HCT116 (cell line): Measurements from ENCODE around the gene CACNA1C. TPM values are rescaled to one million over a fixed set of nuclear protein-coding genes. Genes with fewer than 3 reads are reported as not detected.
"Not testable (repeated sequence)": the region's sequence is repeated elsewhere in the genome, so short reads cannot be mapped to it uniquely, and the experiment has no call there.

Source experiments
- ATAC-seq: fragments of 200-7000 bp; cut with Tn5 transposase; 2 replicates; pipeline ENCODE4 v1.9.1; 2020; ENCODE audit warnings: mild to moderate bottlenecking, moderate library complexity
- BruUV-seq: library from RNA; stranded (reverse); fragments of 400-500 nt; replicated peaks from 2 replicates; lab custom pipeline; 2021; lab: Mats Ljungman, UMichigan
- CTCF ChIA-PET: fragments of 300-600 bp; sonication (Branson Sonifier 250); formaldehyde crosslinking; loops from one replicate; lab custom pipeline; 2021; ENCODE audit warnings: antibody characterized with exemption; lab: Charles Lee
- POLR2A ChIA-PET: fragments of 300-600, 350-600 bp; sonication (Branson Sonifier 250); formaldehyde crosslinking; loops from one replicate; lab custom pipeline; 2021; ENCODE audit warnings: antibody characterized with exemption; lab: Charles Lee
- RAD21 ChIA-PET, 2 experiments: fragments of 300-600 bp; sonication (Branson Sonifier 250); formaldehyde crosslinking; loops; one replicate each; lab custom pipeline; 2023; ENCODE audit warnings: low total read pairs in 2 of 2; ENCODE audit not compliant: uncharacterized antibody in 2 of 2, unreplicated experiment in 2 of 2, low non-redundant PET in 1 of 2; lab: Charles Lee
- DNase-seq: peaks from one replicate; pipeline ENCODE4 v3.0.0-alpha.2; 2010; ENCODE audit warnings: low read depth, low spot score
- H2AFZ ChIP-seq: fragments of 200-600 bp; shearing (Covaris generic), sonication (generic); 2 replicates; pipeline ENCODE4 v1.6.1; 2017; ENCODE audit warnings: low read depth, mixed run types, mixed read lengths, antibody characterized with exemption, low read length; ENCODE audit not compliant: poor library complexity, severe bottlenecking
- H3K27ac ChIP-seq: 2 replicates; pipeline ENCODE4 v1.5.1; 2012; ENCODE audit warnings: low read depth, low read length
- H3K27me3 ChIP-seq: fragments of 200-600 bp; sonication (generic); 2 replicates; pipeline ENCODE4 v1.6.1; 2016; ENCODE audit warnings: mixed run types, low read length, mixed read lengths; ENCODE audit not compliant: insufficient read depth
- H3K36me3 ChIP-seq, 2 experiments: fragments of 200-500 bp in 1 of 2; fragments of 200-600 bp in 1 of 2; sonication (Bioruptor generic) in 1 of 2; sonication (generic) in 1 of 2; 2 replicates each; pipeline versions ENCODE4 v1.5.1 to v1.6.1; 2014 to 2016; ENCODE audit warnings: low read length in 2 of 2, inconsistent platforms in 1 of 2, mixed read lengths in 1 of 2, mixed run types in 1 of 2; ENCODE audit not compliant: insufficient read depth in 2 of 2, control insufficient read depth in 1 of 2
- H3K4me1 ChIP-seq, 2 experiments: fragments of 200-600 bp in 1 of 2; sonication (generic) in 1 of 2; 2 replicates each; pipeline versions ENCODE4 v1.5.1 to v1.6.1; 2012 to 2017; ENCODE audit warnings: low read length in 2 of 2, inconsistent platforms in 1 of 2, mild to moderate bottlenecking in 1 of 2, mixed read lengths in 1 of 2, mixed run types in 1 of 2, moderate library complexity in 1 of 2; ENCODE audit not compliant: insufficient read depth in 2 of 2, control insufficient read depth in 1 of 2
- H3K4me2 ChIP-seq: fragments of 200-600 bp; sonication (generic); 2 replicates; pipeline ENCODE4 v1.6.1; 2017; ENCODE audit warnings: mixed run types, low read length, mixed read lengths
- H3K4me3 ChIP-seq, 2 experiments: fragments of 200-600 bp in 1 of 2; sonication (generic) in 1 of 2; replicated peaks in 1 of 2; 2 replicates each; pipeline ENCODE4 v1.5.1; 2011 to 2016; ENCODE audit warnings: low read length in 2 of 2, control low read depth in 1 of 2, low read depth in 1 of 2, mild to moderate bottlenecking in 1 of 2, mixed read lengths in 1 of 2, mixed run types in 1 of 2
- H3K79me2 ChIP-seq: fragments of 200-600 bp; sonication (generic); 2 replicates; pipeline ENCODE4 v1.6.1; 2017; ENCODE audit warnings: mild to moderate bottlenecking, mixed run types, low read length, moderate library complexity, mixed read lengths; ENCODE audit not compliant: insufficient read depth
- H3K9ac ChIP-seq: fragments of 200-600 bp; sonication (generic); 2 replicates; pipeline ENCODE4 v1.6.1; 2016; ENCODE audit warnings: low read length, mixed read lengths
- H3K9me2 ChIP-seq: fragments of 200-600 bp; sonication (generic), shearing (Covaris generic); 2 replicates; pipeline ENCODE4 v1.6.1; 2017; ENCODE audit warnings: mixed run types, mild to moderate bottlenecking, moderate library complexity; ENCODE audit not compliant: insufficient read depth
- H3K9me3 ChIP-seq, 2 experiments: fragments of 200-500 bp in 1 of 2; fragments of 200-600 bp in 1 of 2; sonication (Bioruptor generic) in 1 of 2; sonication (generic) in 1 of 2; 2 replicates each; pipeline ENCODE4 v1.6.1; 2014 to 2017; ENCODE audit warnings: low read length in 2 of 2, mixed read lengths in 2 of 2, inconsistent platforms in 1 of 2, low read depth in 1 of 2, mild to moderate bottlenecking in 1 of 2, mixed run types in 1 of 2, moderate library complexity in 1 of 2; ENCODE audit not compliant: control insufficient read depth in 1 of 2, insufficient read depth in 1 of 2
- H4K20me1 ChIP-seq: fragments of 200-600 bp; sonication (generic), shearing (Covaris generic); 2 replicates; pipeline ENCODE4 v1.6.1; 2017; ENCODE audit warnings: mixed run types, mild to moderate bottlenecking, moderate library complexity; ENCODE audit not compliant: insufficient read depth
- CBX3 ChIP-seq: IDR thresholded peaks from 2 replicates; pipeline ENCODE4 v1.6.1; 2012; ENCODE audit warnings: low read depth
- CEBPB ChIP-seq: IDR thresholded peaks from 2 replicates; pipeline ENCODE4 v1.6.1; 2012; ENCODE audit warnings: low read depth
- EGR1 ChIP-seq: IDR thresholded peaks from 2 replicates; pipeline ENCODE4 v1.6.1; 2012; ENCODE audit warnings: low read depth
- JUND ChIP-seq: IDR thresholded peaks from 2 replicates; pipeline ENCODE4 v1.6.1; 2012
- MAX ChIP-seq: IDR thresholded peaks from 2 replicates; pipeline ENCODE4 v1.6.1; 2012
- POLR2A ChIP-seq: IDR thresholded peaks from 2 replicates; pipeline ENCODE4 v1.7.0; 2011; ENCODE audit warnings: borderline replicate concordance; ENCODE audit not compliant: insufficient read depth, insufficient read length; ENCODE audit errors: extremely low read depth
- POLR2AphosphoS5 ChIP-seq: IDR thresholded peaks from 2 replicates; pipeline ENCODE4 v1.6.1; 2011; ENCODE audit warnings: mild to moderate bottlenecking, low read depth, low read length, moderate library complexity
- TCF7L2 ChIP-seq: IDR thresholded peaks from 2 replicates; pipeline ENCODE4 v1.7.0; 2011; ENCODE audit warnings: borderline replicate concordance, inconsistent platforms; ENCODE audit not compliant: insufficient read depth, insufficient read length; ENCODE audit errors: extremely low read depth
- ZFX ChIP-seq: fragments of 450-650 bp; IDR thresholded peaks from 2 replicates; pipeline ENCODE4 v1.6.1; 2017
- intact Hi-C: fragments of 100-400 bp; cut with micrococcal nuclease; formaldehyde crosslinking; loops from 2 replicates; pipeline ENCODE4 v1.10.0; 2022
- total RNA-seq: library from RNA; stranded (reverse); gene quantifications from one replicate; pipeline ENCODE4 v1.2.1, GENCODE V29; 2021; ENCODE audit not compliant: unreplicated experiment

The CACNA1C gene
- total RNA-seq, 1 experiment from 2014 or later: 0.05 TPM

GRCh38 chr12:2683283-2684025, 630.7 kb downstream of the CACNA1C start:
- CTCF ChIA-PET: interaction anchor here (0.6 to 2.8 kb wide), 9 partner anchors 42 to 671 kb away, joined by 3 to 14 read pairs (median 4); partner anchors contain the start of gene ITFG2

GRCh38 chr12:2684026-2684325, 631.2 kb downstream of the CACNA1C start:
- H4K20me1 ChIP-seq, H2AFZ ChIP-seq, RAD21 ChIA-PET, H3K4me1 ChIP-seq, H3K4me3 ChIP-seq, H3K27me3 ChIP-seq, H3K27ac ChIP-seq, POLR2A ChIA-PET, H3K36me3 ChIP-seq, intact Hi-C loops, H3K9me2 ChIP-seq, H3K79me2 ChIP-seq, BruUV-seq, H3K9me3 ChIP-seq, H3K9ac ChIP-seq, DNase-seq, H3K4me2 ChIP-seq: not testable (repeated sequence)
- peak; percentile 31; the same call in 1 of the 2 replicates for ATAC-seq
- CTCF ChIA-PET: interaction anchor here (0.6 kb wide), 1 partner anchor 357 kb away, joined by 3 read pairs; no protein-coding TSS in a partner anchor

More at GRCh38 chr12:2683283-2684025, 630.7 kb downstream of the CACNA1C start:
- ATAC-seq (0 out of 2 replicates have a peak, but pooled peaks have one; percentile 5), DNase-seq (no peak)
- no peak for TF ChIP-seq EGR1
- TF ChIP-seq POLR2AphosphoS5: no peak
- no peak for TF ChIP-seq POLR2A
- no peak for TF ChIP-seq TCF7L2
- TF ChIP-seq MAX: no peak
- no peak for TF ChIP-seq ZFX
- TF ChIP-seq CEBPB: no peak
- no peak for TF ChIP-seq CBX3
- no peak for TF ChIP-seq JUND
- intact Hi-C loops: loop anchor here (1.0 to 2.0 kb wide), 2 partner anchors 101 to 358 kb away; no protein-coding TSS in a partner anchor
- ChIA-PET RAD21 (interaction anchor here in 1 of 2 experiments (1.3 kb wide), 1 partner anchor 100 kb away, joined by 4 read pairs; no protein-coding TSS in a partner anchor), POLR2A (interaction anchor here (0.6 kb wide), 1 partner anchor 210 kb away, joined by 3 read pairs; no protein-coding TSS in a partner anchor)
- no peaks in the 10 kb centered on the region for H3K36me3 ChIP-seq
- no TSS peak for BruUV-seq
- no peaks in the 10 kb centered on the region for H3K9me2 ChIP-seq
- H3K27ac ChIP-seq: no peak overlapping the region
- H4K20me1 ChIP-seq: no peaks in the 10 kb centered on the region
- no peaks in the 10 kb centered on the region for H3K79me2 ChIP-seq
- H3K9ac ChIP-seq: no peak overlapping the region
- H3K9me3 ChIP-seq: no peaks in the 10 kb centered on the region
- no peak overlapping the region for H2AFZ ChIP-seq
- H3K4me3 ChIP-seq: no peak overlapping the region
- no peaks in the 10 kb centered on the region for H3K4me1 ChIP-seq
- no peak overlapping the region for H3K4me2 ChIP-seq
- no peaks in the 10 kb centered on the region for H3K27me3 ChIP-seq

- intact Hi-C loops, H3K4me2 ChIP-seq, H3K4me3 ChIP-seq, H2AFZ ChIP-seq, H3K36me3 ChIP-seq, ATAC-seq, H3K79me2 ChIP-seq, H3K27me3 ChIP-seq, POLR2A ChIA-PET, H3K9me3 ChIP-seq, H3K9ac ChIP-seq, H3K9me2 ChIP-seq, H3K27ac ChIP-seq, DNase-seq, BruUV-seq, H3K4me1 ChIP-seq, RAD21 ChIA-PET, H4K20me1 ChIP-seq: not testable (repeated sequence)
- CTCF ChIA-PET: interaction anchor here (1.8 kb wide), 1 partner anchor 98 kb away, joined by 4 read pairs; no protein-coding TSS in a partner anchor
Measured at GRCh38 chr12:2685620-2686279, 633.0 kb downstream of the CACNA1C start.
